Aorta (tissue), 5 donors: ENCODE data around the gene KRTAP4-2. TPM values are rescaled to one million over a fixed set of nuclear protein-coding genes. Genes with fewer than 3 reads are reported as not detected.
"Not testable (repeated sequence)": the region's sequence is repeated elsewhere in the genome, so short reads cannot be mapped to it uniquely, and the experiment has no call there.

Source experiments
- ATAC-seq: fragments of 200-7000 bp; cut with Tn5 transposase; one replicate; pipeline ENCODE4 v1.9.1; 2022; ENCODE audit warnings: moderate library complexity; ENCODE audit not compliant: low FRiP score
- DNase-seq, 2 donors: peaks; one replicate each; pipeline ENCODE4 v3.0.0-alpha.2; 2020
- H3K27ac ChIP-seq, 2 donors: one replicate each; pipeline ENCODE4 v1.5.1; 2013; ENCODE audit warnings: low read length in 2 of 2, mild to moderate bottlenecking in 2 of 2, moderate library complexity in 2 of 2, control low read depth in 1 of 2, inconsistent platforms in 1 of 2, low read depth in 1 of 2
- H3K27me3 ChIP-seq, 2 donors: one replicate each; pipeline ENCODE4 v1.6.1; 2013; ENCODE audit warnings: control low read depth in 1 of 2, low read length in 1 of 2, mild to moderate bottlenecking in 1 of 2, moderate library complexity in 1 of 2; ENCODE audit not compliant: insufficient read depth in 2 of 2, control insufficient read depth in 1 of 2
- H3K36me3 ChIP-seq, 2 donors: one replicate each; pipeline ENCODE4 v1.6.1; 2013; ENCODE audit warnings: control low read depth in 1 of 2, low read length in 1 of 2, mild to moderate bottlenecking in 1 of 2; ENCODE audit not compliant: insufficient read depth in 2 of 2, control insufficient read depth in 1 of 2
- H3K4me1 ChIP-seq, 2 donors: one replicate each; pipeline ENCODE4 v1.6.1; 2013; ENCODE audit warnings: low read length in 2 of 2, control low read depth in 1 of 2, mild to moderate bottlenecking in 1 of 2, moderate library complexity in 1 of 2; ENCODE audit not compliant: insufficient read depth in 2 of 2, control insufficient read depth in 1 of 2
- H3K4me3 ChIP-seq, 2 donors: one replicate each; pipeline ENCODE4 v1.5.1; 2013; ENCODE audit warnings: low read length in 2 of 2, control low read depth in 1 of 2, mild to moderate bottlenecking in 1 of 2
- H3K9me3 ChIP-seq: one replicate; pipeline ENCODE4 v1.6.1; 2013; ENCODE audit warnings: mild to moderate bottlenecking, low read length; ENCODE audit not compliant: control insufficient read depth
- WGBS, 2 donors: extraction: QIAGEN DNeasy Blood & Tissue Kit; methylation state at CpG; one replicate each; pipeline ENCODE4 v1.1.7; 2013; 5-methylcytosine and 5-hydroxymethylcytosine counted together
- intact Hi-C, 2 donors: fragments of 100-400 bp; cut with DNase I; formaldehyde crosslinking; loops; one replicate each; pipeline versions ENCODE4 v1.14.2 to v1.15.0; 2022
- polyA plus RNA-seq, 2 donors: library from polyadenylated mRNA; stranded (reverse); fragments of 200-250 nt; gene quantifications; one replicate each; pipeline ENCODE4 v1.2.3, GENCODE V29; 2013
- total RNA-seq, 2 donors: library from RNA; stranded (reverse); fragmentation: NEBNext Ultra II Directional; extraction: Animal tissue kit (Norgen Biotek cat#: 25700); gene quantifications; one replicate each; pipeline ENCODE4 v1.2.1, GENCODE V29; 2021
- donor health status: healthy with polysubstance abuse.
- donor health status: Bipolar disorder and iron deficiency.
- donor health status: DM: no; HTN: no; CAD: no.
- donor health status: DM: no; HTN: no; CAD: no.
- donor health status: DM: yes; HTN: yes; CAD: no.

Gene KRTAP4-2
- total and polyA plus RNA-seq, 4 donors = not detected

- no peaks in the 10 kb centered on the region for H3K36me3 ChIP-seq
- intact Hi-C loops = no loop called here
- 76 to 77% methylated on average over 3 of the region's 3 CpGs for WGBS, 2 donors
- no peak overlapping the region for H3K4me3 ChIP-seq
- no peaks in the 10 kb centered on the region for H3K27me3 ChIP-seq
- no peak for ATAC-seq
- peaks cover 3% of the 10 kb centered on the region for H3K9me3 ChIP-seq
- DNase-seq = no peak
- H3K4me1 ChIP-seq = peaks cover 0 to 1% of the 10 kb centered on the region in 2 donors
- H3K27ac ChIP-seq = no peak overlapping the region
These were observed 1.2 kb downstream of the KRTAP4-2 start for GRCh38 chr17:41176744-41177387.

- Histone ChIP-seq H3K4me1 (no peaks in the 10 kb centered on the region), H3K36me3 (no peaks in the 10 kb centered on the region), H3K27ac (no peak overlapping the region), H3K4me3 (no peak overlapping the region), H3K9me3 (peaks cover 3% of the 10 kb centered on the region), H3K27me3 (no peaks in the 10 kb centered on the region)
- WGBS, 2 donors = 61 to 68% methylated on average over 2 of the region's 2 CpGs
- ATAC-seq = no peak
- intact Hi-C loops = no loop called here
- DNase-seq = no peak
These were observed 6.1 kb downstream of the KRTAP4-2 start for GRCh38 chr17:41171886-41172285.

DNA sequence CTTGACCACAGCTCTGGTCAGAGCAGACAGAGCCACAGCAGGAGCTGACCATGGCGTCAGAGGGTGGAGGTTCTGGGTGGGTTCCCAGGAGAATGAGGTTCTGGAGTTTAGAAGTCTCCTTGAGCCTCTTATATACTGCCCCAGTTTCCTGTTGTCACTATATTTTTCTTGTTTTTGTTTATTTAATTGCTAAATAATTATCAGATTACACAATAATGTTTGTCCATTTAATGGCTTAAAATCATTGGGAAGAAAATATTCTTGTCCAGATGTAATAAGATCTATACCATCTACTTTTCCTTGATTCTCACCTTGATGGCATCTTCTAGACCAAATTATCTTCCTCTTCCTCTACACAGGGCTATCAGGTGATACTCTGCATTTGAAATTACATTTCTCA is 9.9 kb downstream of the KRTAP4-2 start, which contains the start of gene KRTAP4-3:
Gene KRTAP4-3 (minus strand): TSS at position 101 of the 400 bp plus-strand sequence. CDS start 49 bp downstream, at position 52.
- Histone ChIP-seq H3K4me3 (no peak within 1 kb of the TSS), H3K36me3 (no peaks in the 10 kb centered on the region), H3K4me1 (no peaks in the 10 kb centered on the region), H3K27me3 (no peaks in the 10 kb centered on the region), H3K9me3 (peaks cover 1% of the 10 kb centered on the region), H3K27ac (no peak within 1 kb of the TSS)
- no peak for DNase-seq
- no peak for ATAC-seq
- WGBS, 2 donors = 53 to 80% methylated on average over 1 of the region's 1 CpG
- intact Hi-C loops = no loop called here

DNA sequence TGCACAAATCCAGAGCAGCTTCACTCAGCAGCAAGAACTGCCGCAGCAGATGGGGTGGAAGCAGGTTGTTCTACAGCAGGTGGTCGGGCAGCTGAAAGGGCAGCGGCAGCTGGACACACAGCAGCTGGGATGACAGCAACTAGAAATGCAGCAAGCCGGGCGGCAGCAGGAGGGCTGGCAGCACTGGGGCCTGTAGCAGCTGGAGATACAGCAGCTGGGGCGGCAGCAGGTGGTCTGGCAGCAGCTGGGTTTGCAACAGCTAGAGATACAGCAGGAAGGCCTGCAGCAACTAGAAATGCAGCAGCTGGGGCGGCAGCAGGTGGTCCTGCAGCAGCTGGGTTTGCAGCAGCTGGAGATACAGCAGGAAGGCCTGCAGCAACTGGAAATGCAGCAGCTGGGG is 10.5 kb downstream of the KRTAP4-2 start:
- WGBS, 2 donors = 76 to 81% methylated on average over 7 of the region's 7 CpGs
- Histone ChIP-seq H3K27me3 (no peaks in the 10 kb centered on the region), H3K36me3 (no peaks in the 10 kb centered on the region), H3K4me1 (no peaks in the 10 kb centered on the region), H3K4me3 (no peak overlapping the region), H3K9me3 (peaks cover 1% of the 10 kb centered on the region), H3K27ac (no peak overlapping the region)
- intact Hi-C loops = no loop called here
- peak in 1 of 2 donors; percentile 21 for DNase-seq
- no peak for ATAC-seq

DNA sequence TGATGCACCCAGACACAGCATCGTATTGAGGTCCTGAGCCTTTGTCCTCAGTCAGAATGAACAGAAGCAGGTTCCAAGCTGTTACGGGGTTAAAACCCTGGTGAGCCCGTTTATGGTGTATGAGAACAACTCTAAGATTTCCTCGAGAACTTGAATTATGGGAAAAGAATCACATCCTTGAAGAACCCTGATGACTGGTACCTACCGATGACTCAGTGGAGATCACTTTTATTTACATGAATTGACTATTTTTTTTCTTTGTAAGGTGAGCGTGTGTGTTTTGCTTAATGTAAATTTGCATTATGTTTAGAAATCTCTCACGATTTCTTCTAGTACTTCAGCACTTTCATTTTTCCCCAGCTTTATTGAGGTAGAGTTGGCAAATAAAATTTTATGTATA is 14.2 kb downstream of the KRTAP4-2 start:
- Histone ChIP-seq H3K27ac (no peak overlapping the region), H3K4me1 (no peaks in the 10 kb centered on the region), H3K27me3 (no peaks in the 10 kb centered on the region), H3K9me3 (no peaks in the 10 kb centered on the region), H3K36me3 (no peaks in the 10 kb centered on the region), H3K4me3 (no peak overlapping the region)
- ATAC-seq (no peak), DNase-seq (no peak)
- WGBS, 2 donors = 65 to 71% methylated on average over 7 of the region's 7 CpGs
- intact Hi-C loops = no loop called here

- no peaks in the 10 kb centered on the region for H3K4me1 ChIP-seq
- H3K4me3 ChIP-seq = no peak within 1 kb of the TSS
- H3K9me3 ChIP-seq = no peaks in the 10 kb centered on the region
- H3K27ac ChIP-seq = no peak within 1 kb of the TSS
- DNase-seq (no peak), ATAC-seq (no peak)
- intact Hi-C loops = no loop called here
- WGBS, 2 donors = 83 to 100% methylated on average over 1 of the region's 1 CpG
- no peaks in the 10 kb centered on the region for H3K27me3 ChIP-seq
- H3K36me3 ChIP-seq = no peaks in the 10 kb centered on the region
These were observed 17.4 kb downstream of the KRTAP4-2 start, which contains the start of gene KRTAP4-4 for GRCh38 chr17:41160648-41161047. Gene KRTAP4-4 (minus strand): TSS chr17:41160748. CDS start chr17:41160691, 57 bp downstream.

GRCh38 chr17:41160190-41160589 is 17.8 kb downstream of the KRTAP4-2 start:
- 85 to 94% methylated on average over 2 to 3 of the region's 3 CpGs for WGBS, 2 donors

GRCh38 chr17:41153856-41154255 is 24.2 kb downstream of the KRTAP4-2 start:
- Histone ChIP-seq H3K36me3 (no peaks in the 10 kb centered on the region), H3K4me3 (no peak overlapping the region), H3K27me3 (no peaks in the 10 kb centered on the region), H3K9me3 (no peaks in the 10 kb centered on the region), H3K4me1 (no peaks in the 10 kb centered on the region), H3K27ac (no peak overlapping the region)
- intact Hi-C loops = no loop called here
- ATAC-seq = no peak
- 34 to 35% methylated on average over 2 of the region's 2 CpGs for WGBS, 2 donors
- no peak for DNase-seq

More at GRCh38 chr17:41160190-41160589, 17.8 kb downstream of the KRTAP4-2 start:
- intact Hi-C loops, H3K36me3 ChIP-seq, H3K27ac ChIP-seq, H3K9me3 ChIP-seq, H3K4me1 ChIP-seq, H3K27me3 ChIP-seq, H3K4me3 ChIP-seq, ATAC-seq: not testable (repeated sequence)
- DNase-seq = peak in 1 of 2 donors; percentile 52

- WGBS, 2 donors = 59 to 69% methylated on average over 2 of the region's 2 CpGs
- Histone ChIP-seq H3K9me3 (no peaks in the 10 kb centered on the region), H3K27ac (no peak overlapping the region), H3K36me3 (no peaks in the 10 kb centered on the region), H3K27me3 (no peaks in the 10 kb centered on the region), H3K4me3 (no peak overlapping the region), H3K4me1 (no peaks in the 10 kb centered on the region)
- intact Hi-C loops = no loop called here
- ATAC-seq (no peak), DNase-seq (no peak)
These were observed 26.5 kb downstream of the KRTAP4-2 start for GRCh38 chr17:41151525-41151924.
